GM12801 (cell line): ENCODE measurements around the gene EFCC1.

ENCODE experiments used
- CTCF ChIP-seq: IDR thresholded peaks from one replicate; pipeline ENCODE4 v1.5.1; 2011; ENCODE audit warnings: control low read depth; ENCODE audit not compliant: insufficient read length; ENCODE audit errors: extremely low read depth

Gene EFCC1

DNA sequence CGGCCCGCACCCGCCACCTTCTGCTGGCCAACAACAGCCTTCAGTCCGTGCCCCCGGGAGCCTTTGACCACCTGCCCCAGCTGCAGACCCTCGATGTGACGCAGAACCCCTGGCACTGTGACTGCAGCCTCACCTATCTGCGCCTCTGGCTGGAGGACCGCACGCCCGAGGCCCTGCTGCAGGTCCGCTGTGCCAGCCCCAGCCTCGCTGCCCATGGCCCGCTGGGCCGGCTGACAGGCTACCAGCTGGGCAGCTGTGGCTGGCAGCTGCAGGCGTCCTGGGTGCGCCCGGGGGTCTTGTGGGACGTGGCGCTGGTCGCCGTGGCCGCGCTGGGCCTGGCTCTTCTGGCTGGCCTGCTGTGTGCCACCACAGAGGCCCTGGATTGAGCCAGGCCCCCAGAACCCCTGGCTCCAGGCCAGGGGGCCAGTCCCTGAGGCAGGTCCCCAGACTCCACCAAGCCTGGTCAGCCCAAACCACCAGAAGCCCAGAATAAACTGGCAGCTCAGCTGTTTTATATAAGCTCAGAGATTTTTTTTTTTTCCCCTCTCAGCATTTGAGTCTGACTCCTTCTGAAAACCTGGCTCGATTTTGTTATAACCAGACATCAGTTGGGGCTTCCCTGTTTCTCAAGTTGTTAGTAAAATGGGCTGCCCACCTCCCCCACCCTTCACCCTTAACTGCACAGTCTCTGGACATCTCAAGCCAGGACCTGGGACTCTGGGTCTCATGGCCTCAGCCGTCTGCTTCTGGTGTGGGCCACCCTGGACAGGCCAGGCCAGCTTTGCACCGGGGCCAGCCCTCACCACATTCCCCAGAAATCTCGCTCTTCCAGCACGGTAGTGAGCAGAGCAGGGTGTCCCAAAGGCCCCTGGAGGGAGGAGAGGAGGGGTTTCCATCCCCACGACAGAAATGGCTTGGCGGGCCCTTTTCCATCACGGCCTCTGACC, 61.1 kb downstream of the EFCC1 start:
- TF ChIP-seq CTCF, result no peak

GRCh38 chr3:129063091-129063640, 62.1 kb downstream of the EFCC1 start:
- TF ChIP-seq CTCF, result no peak

- TF ChIP-seq CTCF, result no peak
Measured at GRCh38 chr3:129063841-129064482, 62.9 kb downstream of the EFCC1 start.

GRCh38 chr3:129065016-129065719, 64.1 kb downstream of the EFCC1 start:
- no peak for TF ChIP-seq CTCF

- no peak for TF ChIP-seq CTCF
Measured at GRCh38 chr3:129065720-129066073, 64.6 kb downstream of the EFCC1 start.

GRCh38 chr3:129068291-129068886, 67.3 kb downstream of the EFCC1 start:
- TF ChIP-seq CTCF, result no peak
